ENCODE measurements around the gene MEIOB.

Gene MEIOB

GRCh38 chr16:1917665-1918350, 45.8 kb upstream of the MEIOB start:
- Mint-ChIP-seq H3K36me3 (ENCODE audit: low read depth) (no peaks in the 10 kb centered on the region), H3K4me1 (peaks cover 6% of the 10 kb centered on the region), H3K9me3 (peaks cover 2% of the 10 kb centered on the region), H3K4me3 (peak overlapping the region in 2 of 3 experiments; percentile 43 to 56), H3K27me3 (ENCODE audit: low read depth) (peaks cover 80% of the 10 kb centered on the region), H3K27ac (no peak overlapping the region)
- TF ChIP-seq CTCF (IDR thresholded peaks at IDR 0.05; ENCODE audit: unreplicated experiment in 3 of 3), result no peak

- H3K4me3 Mint-ChIP-seq, result peak overlapping the region; percentile 43 to 56 (median 48)
- H3K4me1 Mint-ChIP-seq, result peaks cover 6% of the 10 kb centered on the region
- peaks cover 79% of the 10 kb centered on the region for H3K27me3 Mint-ChIP-seq (ENCODE audit: low read depth)
- no peaks in the 10 kb centered on the region for H3K9me3 Mint-ChIP-seq
- H3K27ac Mint-ChIP-seq, result no peak overlapping the region
- TF ChIP-seq CTCF (IDR thresholded peaks at IDR 0.05; ENCODE audit: unreplicated experiment in 3 of 3), result no peak
- H3K36me3 Mint-ChIP-seq (ENCODE audit: low read depth), result no peaks in the 10 kb centered on the region
Observed at GRCh38 chr16:1917056-1917664, 45.2 kb upstream of the MEIOB start.

GRCh38 chr16:1916640-1916990, 44.7 kb upstream of the MEIOB start:
- peak overlapping the region; percentile 5 to 56 (median 48) for H3K4me3 Mint-ChIP-seq
- H3K4me1 Mint-ChIP-seq, result peaks cover 6% of the 10 kb centered on the region
- H3K36me3 Mint-ChIP-seq (ENCODE audit: low read depth), result no peaks in the 10 kb centered on the region
- peaks cover 74% of the 10 kb centered on the region for H3K27me3 Mint-ChIP-seq (ENCODE audit: low read depth)
- no peak for TF ChIP-seq CTCF (IDR thresholded peaks at IDR 0.05; ENCODE audit: unreplicated experiment in 3 of 3)
- no peak overlapping the region for H3K27ac Mint-ChIP-seq
- no peaks in the 10 kb centered on the region for H3K9me3 Mint-ChIP-seq

GRCh38 chr16:1915732-1916639, 44.0 kb upstream of the MEIOB start:
- Mint-ChIP-seq H3K36me3 (ENCODE audit: low read depth) (no peaks in the 10 kb centered on the region), H3K27me3 (ENCODE audit: low read depth) (peaks cover 68% of the 10 kb centered on the region), H3K4me1 (peaks cover 2% of the 10 kb centered on the region), H3K9me3 (no peaks in the 10 kb centered on the region), H3K4me3 (peak overlapping the region in 2 of 3 experiments; percentile 35 to 44), H3K27ac (no peak overlapping the region)
- TF ChIP-seq CTCF (IDR thresholded peaks at IDR 0.05; ENCODE audit: unreplicated experiment in 3 of 3), result no peak

GRCh38 chr16:1914988-1915387, 43.0 kb upstream of the MEIOB start:
- TF ChIP-seq CTCF (IDR thresholded peaks at IDR 0.05; ENCODE audit: unreplicated experiment in 3 of 3), result no peak
- Mint-ChIP-seq H3K36me3 (ENCODE audit: low read depth) (no peaks in the 10 kb centered on the region), H3K4me1 (no peaks in the 10 kb centered on the region), H3K4me3 (no peak overlapping the region), H3K27ac (no peak overlapping the region), H3K27me3 (ENCODE audit: low read depth) (peaks cover 58% of the 10 kb centered on the region), H3K9me3 (no peaks in the 10 kb centered on the region)
